K562 (cell line): ENCODE data around the gene SLC16A10. TPM values are rescaled to one million over a fixed set of nuclear protein-coding genes. Genes with fewer than 3 reads are reported as not detected.

Experiments
- ARHGAP35 ChIP-seq: fragments of 450-650 bp; IDR thresholded peaks from 2 replicates; pipeline ENCODE4 v1.6.1; 2018; ENCODE audit not compliant: partially characterized antibody
- GABPB2 ChIP-seq: fragments of 250-450 bp; sonication (Bioruptor Pico); conservative IDR thresholded peaks from 2 replicates; pipeline ENCODE4 v1.5.1; 2021; ENCODE audit warnings: mild to moderate bottlenecking
- GTF2E2 ChIP-seq: fragments of 200-800 bp; sonication (Bioruptor generic); IDR thresholded peaks from 2 replicates; pipeline ENCODE4 v1.6.1; 2016; ENCODE audit warnings: missing genetic modification characterization, missing compliant biosample characterization
- HSF4 ChIP-seq: fragments of 250-450 bp; sonication (Bioruptor Pico); IDR thresholded peaks from 2 replicates; pipeline ENCODE4 v2.1.2; 2022; ENCODE audit warnings: mild to moderate bottlenecking, moderate library complexity, borderline replicate concordance
- IRF1 ChIP-seq: sonication (generic); formaldehyde crosslinking; IDR thresholded peaks from 2 replicates; pipeline ENCODE4 v1.8.0; 2022; ENCODE audit warnings: missing genetic modification reagents, mild to moderate bottlenecking, borderline replicate concordance
- MECOM ChIP-seq: fragments of 250-450 bp; sonication (Bioruptor Pico); IDR thresholded peaks from 2 replicates; pipeline ENCODE4 v1.8.0; 2022; ENCODE audit warnings: inconsistent platforms
- RB1 ChIP-seq: fragments of 450-650 bp; IDR thresholded peaks from 2 replicates; pipeline ENCODE4 v1.6.1; 2017; ENCODE audit warnings: low read depth, mild to moderate bottlenecking
- ZNF699 ChIP-seq: fragments of 250-450 bp; sonication (Bioruptor Pico); IDR thresholded peaks from 2 replicates; pipeline ENCODE4 v1.8.0; 2021; ENCODE audit warnings: mild to moderate bottlenecking, moderate library complexity; ENCODE audit not compliant: insufficient replicate concordance
- polyA plus RNA-seq, 8 experiments: library from polyadenylated mRNA; depleted of rRNA in 4 of 8; stranded (reverse) in 5 of 8; unstranded in 3 of 8; fragments of >200 nt; fragmentation: Nextera tagmentation in 2 of 8; fragmentation: Illumina TruSeq in 1 of 8; extraction: Ambion mirVana in 2 of 8; extraction: Trizol in 1 of 8; gene quantifications; 2 replicates each; pipeline versions ENCODE4 v1.2.1 to v1.2.3, GENCODE V29; 2011 to 2014; ENCODE audit warnings: inconsistent platforms in 1 of 8, missing spikeins in 1 of 8
- total RNA-seq, 7 experiments: library from RNA; depleted of rRNA in 6 of 7; stranded (reverse); fragments of >200 nt in 6 of 7; fragmentation: Illumina TruSeq in 2 of 7; extraction: Trizol in 2 of 7; gene quantifications; 2 replicates each; pipeline versions ENCODE4 v1.2.1 to v1.2.3, GENCODE V29; 2011 to 2021; ENCODE audit warnings: low replicate concordance in 1 of 7
- TF ChIP-seq, protein P1 (sequence below): IDR thresholded peaks from 2 replicates; pipeline ENCODE4 v1.6.1; 2014; ENCODE audit warnings: antibody characterized with exemption
- TF ChIP-seq, protein P2 (sequence below): fragments of 450-650 bp; IDR thresholded peaks from 2 replicates; pipeline ENCODE4 v1.6.1; 2016; ENCODE audit warnings: borderline replicate concordance
- TF ChIP-seq, protein P3 (sequence below): fragments of 450-650 bp; IDR thresholded peaks from 2 replicates; pipeline ENCODE4 v1.6.1; 2016; ENCODE audit warnings: mild to moderate bottlenecking

Gene SLC16A10
- total and polyA plus RNA-seq, 9 of the 15 experiments (the other 6 are each of a cell fraction or from before 2014, with no cell fraction given): 0.02 to 0.54 (median 0.24) TPM; not detected in 4

DNA sequence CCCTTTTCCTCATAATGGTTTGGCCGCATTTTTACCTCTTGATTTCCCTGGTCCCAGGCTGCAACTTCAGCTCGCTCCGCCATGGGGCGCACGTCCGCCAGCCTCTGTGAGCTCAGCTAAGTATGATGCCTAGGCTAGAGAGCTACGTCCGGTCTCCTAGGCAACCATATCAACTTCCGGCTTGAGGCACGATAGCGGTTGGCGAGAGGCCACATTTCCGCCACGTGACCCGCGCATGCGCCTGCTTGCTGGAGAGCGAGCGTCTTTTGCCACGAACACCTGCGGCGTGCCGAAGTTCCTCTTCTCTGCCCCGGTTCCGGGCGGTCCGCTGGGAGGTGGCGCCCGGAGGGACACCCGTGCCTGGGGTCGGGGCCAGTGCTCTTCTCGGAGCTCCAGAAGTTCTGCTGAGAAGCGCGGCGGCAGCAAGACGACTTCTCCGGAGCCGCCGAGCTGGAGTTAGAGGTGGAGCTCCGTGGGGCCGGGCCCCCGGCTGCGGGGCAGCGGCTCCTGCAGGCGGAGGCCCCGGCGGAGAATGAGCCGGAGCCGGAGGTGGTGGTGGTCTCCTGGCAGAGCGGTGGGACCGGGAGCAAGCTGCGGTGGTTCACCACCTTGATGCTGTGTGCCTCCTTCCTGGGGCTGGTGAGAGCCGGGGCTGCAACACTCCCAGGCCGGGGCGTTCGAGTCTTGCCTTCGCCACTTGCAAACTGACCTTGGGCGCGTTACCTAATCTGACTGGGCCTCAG, 172.0 kb downstream of the SLC16A10 start (continued):
- TF ChIP-seq, protein P1, sequence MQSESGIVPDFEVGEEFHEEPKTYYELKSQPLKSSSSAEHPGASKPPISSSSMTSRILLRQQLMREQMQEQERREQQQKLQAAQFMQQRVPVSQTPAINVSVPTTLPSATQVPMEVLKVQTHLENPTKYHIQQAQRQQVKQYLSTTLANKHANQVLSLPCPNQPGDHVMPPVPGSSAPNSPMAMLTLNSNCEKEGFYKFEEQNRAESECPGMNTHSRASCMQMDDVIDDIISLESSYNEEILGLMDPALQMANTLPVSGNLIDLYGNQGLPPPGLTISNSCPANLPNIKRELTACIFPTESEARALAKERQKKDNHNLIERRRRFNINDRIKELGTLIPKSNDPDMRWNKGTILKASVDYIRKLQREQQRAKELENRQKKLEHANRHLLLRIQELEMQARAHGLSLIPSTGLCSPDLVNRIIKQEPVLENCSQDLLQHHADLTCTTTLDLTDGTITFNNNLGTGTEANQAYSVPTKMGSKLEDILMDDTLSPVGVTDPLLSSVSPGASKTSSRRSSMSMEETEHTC: peak; percentile 70; the same call in 1 of the 2 replicates
- TF ChIP-seq, protein P2, sequence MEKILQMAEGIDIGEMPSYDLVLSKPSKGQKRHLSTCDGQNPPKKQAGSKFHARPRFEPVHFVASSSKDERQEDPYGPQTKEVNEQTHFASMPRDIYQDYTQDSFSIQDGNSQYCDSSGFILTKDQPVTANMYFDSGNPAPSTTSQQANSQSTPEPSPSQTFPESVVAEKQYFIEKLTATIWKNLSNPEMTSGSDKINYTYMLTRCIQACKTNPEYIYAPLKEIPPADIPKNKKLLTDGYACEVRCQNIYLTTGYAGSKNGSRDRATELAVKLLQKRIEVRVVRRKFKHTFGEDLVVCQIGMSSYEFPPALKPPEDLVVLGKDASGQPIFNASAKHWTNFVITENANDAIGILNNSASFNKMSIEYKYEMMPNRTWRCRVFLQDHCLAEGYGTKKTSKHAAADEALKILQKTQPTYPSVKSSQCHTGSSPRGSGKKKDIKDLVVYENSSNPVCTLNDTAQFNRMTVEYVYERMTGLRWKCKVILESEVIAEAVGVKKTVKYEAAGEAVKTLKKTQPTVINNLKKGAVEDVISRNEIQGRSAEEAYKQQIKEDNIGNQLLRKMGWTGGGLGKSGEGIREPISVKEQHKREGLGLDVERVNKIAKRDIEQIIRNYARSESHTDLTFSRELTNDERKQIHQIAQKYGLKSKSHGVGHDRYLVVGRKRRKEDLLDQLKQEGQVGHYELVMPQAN: peak; percentile 36; the same call in 1 of the 2 replicates
- TF ChIP-seq HSF4 (CRISPR knock-in tag) (no peak), MECOM (CRISPR knock-in tag) (no peak), GABPB2 (CRISPR knock-in tag) (no peak), GTF2E2 (tag) (peak; percentile 92), ARHGAP35 (no peak), ZNF699 (no peak), IRF1 (peak; percentile 81), RB1 (peak; percentile 78)
- TF ChIP-seq, protein P3, sequence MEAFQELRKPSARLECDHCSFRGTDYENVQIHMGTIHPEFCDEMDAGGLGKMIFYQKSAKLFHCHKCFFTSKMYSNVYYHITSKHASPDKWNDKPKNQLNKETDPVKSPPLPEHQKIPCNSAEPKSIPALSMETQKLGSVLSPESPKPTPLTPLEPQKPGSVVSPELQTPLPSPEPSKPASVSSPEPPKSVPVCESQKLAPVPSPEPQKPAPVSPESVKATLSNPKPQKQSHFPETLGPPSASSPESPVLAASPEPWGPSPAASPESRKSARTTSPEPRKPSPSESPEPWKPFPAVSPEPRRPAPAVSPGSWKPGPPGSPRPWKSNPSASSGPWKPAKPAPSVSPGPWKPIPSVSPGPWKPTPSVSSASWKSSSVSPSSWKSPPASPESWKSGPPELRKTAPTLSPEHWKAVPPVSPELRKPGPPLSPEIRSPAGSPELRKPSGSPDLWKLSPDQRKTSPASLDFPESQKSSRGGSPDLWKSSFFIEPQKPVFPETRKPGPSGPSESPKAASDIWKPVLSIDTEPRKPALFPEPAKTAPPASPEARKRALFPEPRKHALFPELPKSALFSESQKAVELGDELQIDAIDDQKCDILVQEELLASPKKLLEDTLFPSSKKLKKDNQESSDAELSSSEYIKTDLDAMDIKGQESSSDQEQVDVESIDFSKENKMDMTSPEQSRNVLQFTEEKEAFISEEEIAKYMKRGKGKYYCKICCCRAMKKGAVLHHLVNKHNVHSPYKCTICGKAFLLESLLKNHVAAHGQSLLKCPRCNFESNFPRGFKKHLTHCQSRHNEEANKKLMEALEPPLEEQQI: peak; percentile 64; the same call in 1 of the 2 replicates
